Epithelial cell of esophagus (primary cell): ENCODE measurements around the gene MDFI.

Experiments used
- DNase-seq: peaks from one replicate; pipeline ENCODE4 v3.0.0; 2010; ENCODE audit warnings: low read depth
- H3K4me3 ChIP-seq: 2 replicates; pipeline ENCODE4 v1.5.1; 2011; ENCODE audit warnings: mild to moderate bottlenecking, low read length, control low read depth
- CTCF ChIP-seq: IDR thresholded peaks from 2 replicates; pipeline ENCODE4 v1.5.1; 2011; ENCODE audit warnings: low read depth, mild to moderate bottlenecking, low read length, control low read depth, inconsistent platforms; ENCODE audit not compliant: insufficient read depth; ENCODE audit errors: missing control alignments

The MDFI gene

GRCh38 chr6:41702771-41703494, 64.7 kb downstream of the MDFI start:
- DNase-seq, result no peak
- no peak overlapping the region for H3K4me3 ChIP-seq
- TF ChIP-seq CTCF, result no peak
